HCT116 (cell line): Measurements from ENCODE around the gene APBA1. TPM values are rescaled to one million over a fixed set of nuclear protein-coding genes. Genes with fewer than 3 reads are reported as not detected.

Source experiments
- ATAC-seq: fragments of 200-7000 bp; cut with Tn5 transposase; 2 replicates; pipeline ENCODE4 v1.9.1; 2020; ENCODE audit warnings: mild to moderate bottlenecking, moderate library complexity
- BruUV-seq: library from RNA; stranded (reverse); fragments of 400-500 nt; replicated peaks from 2 replicates; lab custom pipeline; 2021; lab: Mats Ljungman, UMichigan
- CTCF ChIA-PET: fragments of 300-600 bp; sonication (Branson Sonifier 250); formaldehyde crosslinking; loops from one replicate; lab custom pipeline; 2021; ENCODE audit warnings: antibody characterized with exemption; lab: Charles Lee
- POLR2A ChIA-PET: fragments of 300-600, 350-600 bp; sonication (Branson Sonifier 250); formaldehyde crosslinking; loops from one replicate; lab custom pipeline; 2021; ENCODE audit warnings: antibody characterized with exemption; lab: Charles Lee
- RAD21 ChIA-PET, 2 experiments: fragments of 300-600 bp; sonication (Branson Sonifier 250); formaldehyde crosslinking; loops; one replicate each; lab custom pipeline; 2023; ENCODE audit warnings: low total read pairs in 2 of 2; ENCODE audit not compliant: uncharacterized antibody in 2 of 2, unreplicated experiment in 2 of 2, low non-redundant PET in 1 of 2; lab: Charles Lee
- DNase-seq: peaks from one replicate; pipeline ENCODE4 v3.0.0-alpha.2; 2010; ENCODE audit warnings: low read depth, low spot score
- H2AFZ ChIP-seq: fragments of 200-600 bp; shearing (Covaris generic), sonication (generic); 2 replicates; pipeline ENCODE4 v1.6.1; 2017; ENCODE audit warnings: low read depth, mixed run types, mixed read lengths, antibody characterized with exemption, low read length; ENCODE audit not compliant: poor library complexity, severe bottlenecking
- H3K27ac ChIP-seq: 2 replicates; pipeline ENCODE4 v1.5.1; 2012; ENCODE audit warnings: low read depth, low read length
- H3K27me3 ChIP-seq: fragments of 200-600 bp; sonication (generic); 2 replicates; pipeline ENCODE4 v1.6.1; 2016; ENCODE audit warnings: mixed run types, low read length, mixed read lengths; ENCODE audit not compliant: insufficient read depth
- H3K36me3 ChIP-seq, 2 experiments: fragments of 200-500 bp in 1 of 2; fragments of 200-600 bp in 1 of 2; sonication (Bioruptor generic) in 1 of 2; sonication (generic) in 1 of 2; 2 replicates each; pipeline versions ENCODE4 v1.5.1 to v1.6.1; 2014 to 2016; ENCODE audit warnings: low read length in 2 of 2, inconsistent platforms in 1 of 2, mixed read lengths in 1 of 2, mixed run types in 1 of 2; ENCODE audit not compliant: insufficient read depth in 2 of 2, control insufficient read depth in 1 of 2
- H3K4me1 ChIP-seq, 2 experiments: fragments of 200-600 bp in 1 of 2; sonication (generic) in 1 of 2; 2 replicates each; pipeline versions ENCODE4 v1.5.1 to v1.6.1; 2012 to 2017; ENCODE audit warnings: low read length in 2 of 2, inconsistent platforms in 1 of 2, mild to moderate bottlenecking in 1 of 2, mixed read lengths in 1 of 2, mixed run types in 1 of 2, moderate library complexity in 1 of 2; ENCODE audit not compliant: insufficient read depth in 2 of 2, control insufficient read depth in 1 of 2
- H3K4me2 ChIP-seq: fragments of 200-600 bp; sonication (generic); 2 replicates; pipeline ENCODE4 v1.6.1; 2017; ENCODE audit warnings: mixed run types, low read length, mixed read lengths
- H3K4me3 ChIP-seq, 2 experiments: fragments of 200-600 bp in 1 of 2; sonication (generic) in 1 of 2; replicated peaks in 1 of 2; 2 replicates each; pipeline ENCODE4 v1.5.1; 2011 to 2016; ENCODE audit warnings: low read length in 2 of 2, control low read depth in 1 of 2, low read depth in 1 of 2, mild to moderate bottlenecking in 1 of 2, mixed read lengths in 1 of 2, mixed run types in 1 of 2
- H3K79me2 ChIP-seq: fragments of 200-600 bp; sonication (generic); 2 replicates; pipeline ENCODE4 v1.6.1; 2017; ENCODE audit warnings: mild to moderate bottlenecking, mixed run types, low read length, moderate library complexity, mixed read lengths; ENCODE audit not compliant: insufficient read depth
- H3K9ac ChIP-seq: fragments of 200-600 bp; sonication (generic); 2 replicates; pipeline ENCODE4 v1.6.1; 2016; ENCODE audit warnings: low read length, mixed read lengths
- H3K9me2 ChIP-seq: fragments of 200-600 bp; sonication (generic), shearing (Covaris generic); 2 replicates; pipeline ENCODE4 v1.6.1; 2017; ENCODE audit warnings: mixed run types, mild to moderate bottlenecking, moderate library complexity; ENCODE audit not compliant: insufficient read depth
- H3K9me3 ChIP-seq, 2 experiments: fragments of 200-500 bp in 1 of 2; fragments of 200-600 bp in 1 of 2; sonication (Bioruptor generic) in 1 of 2; sonication (generic) in 1 of 2; 2 replicates each; pipeline ENCODE4 v1.6.1; 2014 to 2017; ENCODE audit warnings: low read length in 2 of 2, mixed read lengths in 2 of 2, inconsistent platforms in 1 of 2, low read depth in 1 of 2, mild to moderate bottlenecking in 1 of 2, mixed run types in 1 of 2, moderate library complexity in 1 of 2; ENCODE audit not compliant: control insufficient read depth in 1 of 2, insufficient read depth in 1 of 2
- H4K20me1 ChIP-seq: fragments of 200-600 bp; sonication (generic), shearing (Covaris generic); 2 replicates; pipeline ENCODE4 v1.6.1; 2017; ENCODE audit warnings: mixed run types, mild to moderate bottlenecking, moderate library complexity; ENCODE audit not compliant: insufficient read depth
- ATF3 ChIP-seq: IDR thresholded peaks from 2 replicates; pipeline ENCODE4 v1.6.1; 2012
- CBX3 ChIP-seq: IDR thresholded peaks from 2 replicates; pipeline ENCODE4 v1.6.1; 2012; ENCODE audit warnings: low read depth
- CEBPB ChIP-seq: IDR thresholded peaks from 2 replicates; pipeline ENCODE4 v1.6.1; 2012; ENCODE audit warnings: low read depth
- EGR1 ChIP-seq: IDR thresholded peaks from 2 replicates; pipeline ENCODE4 v1.6.1; 2012; ENCODE audit warnings: low read depth
- FOSL1 ChIP-seq: IDR thresholded peaks from 2 replicates; pipeline ENCODE4 v1.6.1; 2012; ENCODE audit warnings: low read depth
- JUND ChIP-seq: IDR thresholded peaks from 2 replicates; pipeline ENCODE4 v1.6.1; 2012
- MAX ChIP-seq: IDR thresholded peaks from 2 replicates; pipeline ENCODE4 v1.6.1; 2012
- POLR2A ChIP-seq: IDR thresholded peaks from 2 replicates; pipeline ENCODE4 v1.7.0; 2011; ENCODE audit warnings: borderline replicate concordance; ENCODE audit not compliant: insufficient read depth, insufficient read length; ENCODE audit errors: extremely low read depth
- TCF7L2 ChIP-seq: IDR thresholded peaks from 2 replicates; pipeline ENCODE4 v1.7.0; 2011; ENCODE audit warnings: borderline replicate concordance, inconsistent platforms; ENCODE audit not compliant: insufficient read depth, insufficient read length; ENCODE audit errors: extremely low read depth
- YY1 ChIP-seq: IDR thresholded peaks from 2 replicates; pipeline ENCODE4 v1.6.1; 2011; ENCODE audit warnings: low read length, low read depth, moderate library complexity, mild to moderate bottlenecking; ENCODE audit not compliant: insufficient replicate concordance; ENCODE audit errors: extremely low read depth
- ZBTB33 ChIP-seq: IDR thresholded peaks from 2 replicates; pipeline ENCODE4 v1.6.1; 2011; ENCODE audit warnings: mild to moderate bottlenecking, low read length, moderate library complexity; ENCODE audit not compliant: insufficient replicate concordance; ENCODE audit errors: extremely low read depth
- intact Hi-C: fragments of 100-400 bp; cut with micrococcal nuclease; formaldehyde crosslinking; loops from 2 replicates; pipeline ENCODE4 v1.10.0; 2022
- total RNA-seq: library from RNA; stranded (reverse); gene quantifications from one replicate; pipeline ENCODE4 v1.2.1, GENCODE V29; 2021; ENCODE audit not compliant: unreplicated experiment

APBA1 gene
- total RNA-seq, 1 experiment from 2014 or later, result 0.20 TPM

GRCh38 chr9:69494763-69495162 is 177.4 kb downstream of the APBA1 start:
- Histone ChIP-seq H3K79me2 (no peaks in the 10 kb centered on the region), H4K20me1 (no peaks in the 10 kb centered on the region), H3K9me2 (no peaks in the 10 kb centered on the region), H3K9ac (no peak overlapping the region), H3K4me1 (no peaks in the 10 kb centered on the region), H2AFZ (no peak overlapping the region)
- ChIA-PET POLR2A (no interaction called here), CTCF (no interaction called here), RAD21 (no interaction called here)
- DNase-seq, result no peak
- TF ChIP-seq ATF3, result no peak
- TF ChIP-seq CBX3, result no peak
- TF ChIP-seq FOSL1, result no peak
- TF ChIP-seq ZBTB33, result no peak
- no peak for TF ChIP-seq CEBPB
- no peak for TF ChIP-seq POLR2A
- TF ChIP-seq YY1, result no peak
- no peak for TF ChIP-seq JUND
- TF ChIP-seq EGR1, result no peak
- TF ChIP-seq TCF7L2, result no peak
- TF ChIP-seq MAX, result no peak
- TF ChIP-seq, all 23 proteins: peak for 0
- Histone ChIP-seq H3K9me3 (no peaks in the 10 kb centered on the region), H3K27me3 (peaks cover 33% of the 10 kb centered on the region), H3K36me3 (no peaks in the 10 kb centered on the region), H3K4me3 (no peak overlapping the region), H3K27ac (no peak overlapping the region), H3K4me2 (no peak overlapping the region)
- ATAC-seq, result no peak
- BruUV-seq, result no TSS peak
- intact Hi-C loops, result no loop called here
